H1 (cell line): ENCODE measurements around the gene OSGEPL1.

Experiments used
- CHD1 ChIP-seq: IDR thresholded peaks from 2 replicates; pipeline ENCODE4 v1.6.1; 2012; ENCODE audit warnings: low read depth, low read length, improper control_type of control experiment
- EP300 ChIP-seq, 2 experiments: IDR thresholded peaks; 1 replicate in 1 of 2; 2 replicates in 1 of 2; pipeline ENCODE4 v1.6.1; 2011 to 2012; ENCODE audit warnings: low read depth in 2 of 2, low read length in 2 of 2, mild to moderate bottlenecking in 2 of 2, borderline replicate concordance in 1 of 2, inconsistent platforms in 1 of 2, moderate library complexity in 1 of 2
- EZH2 ChIP-seq: fragments of 200-600 bp; sonication (generic); IDR thresholded peaks from 2 replicates; pipeline ENCODE4 v1.7.1; 2012; ENCODE audit warnings: low read depth, mild to moderate bottlenecking, moderate library complexity, low read length, inconsistent platforms; ENCODE audit not compliant: severe bottlenecking
- KDM1A ChIP-seq: fragments of 200-600, 300-600 bp; sonication (generic); IDR thresholded peaks from 2 replicates; pipeline ENCODE4 v1.7.1; 2016; ENCODE audit warnings: mild to moderate bottlenecking, low read length, borderline replicate concordance
- KDM5A ChIP-seq: fragments of 200-600 bp; IDR thresholded peaks from 2 replicates; pipeline ENCODE4 v1.7.1; 2012; ENCODE audit warnings: mild to moderate bottlenecking, low read length, inconsistent platforms, mixed read lengths
- PHF8 ChIP-seq: fragments of 200-600 bp; sonication (generic); conservative IDR thresholded peaks from 2 replicates; pipeline ENCODE4 v1.7.1; 2012; ENCODE audit warnings: low read depth, mild to moderate bottlenecking, inconsistent platforms, low read length, moderate library complexity
- POLR2A ChIP-seq, 2 experiments: IDR thresholded peaks; 1 replicate in 1 of 2; 2 replicates in 1 of 2; pipeline ENCODE4 v1.6.1; 2011; ENCODE audit warnings: low read depth in 2 of 2, low read length in 2 of 2, mild to moderate bottlenecking in 2 of 2; ENCODE audit errors: control extremely low read depth in 1 of 2
- POU5F1 ChIP-seq: IDR thresholded peaks from 2 replicates; pipeline ENCODE4 v1.6.1; 2011; ENCODE audit warnings: low read depth, mild to moderate bottlenecking, low read length, moderate library complexity
- RAD21 ChIP-seq, 2 experiments: IDR thresholded peaks in 1 of 2; conservative IDR thresholded peaks in 1 of 2; 2 replicates each; pipeline ENCODE4 v1.6.1; 2011; ENCODE audit warnings: low read depth in 2 of 2, low read length in 2 of 2, improper control_type of control experiment in 1 of 2, inconsistent platforms in 1 of 2, mild to moderate bottlenecking in 1 of 2, moderate library complexity in 1 of 2
- SUZ12 ChIP-seq: fragments of 200-600 bp; sonication (generic); IDR thresholded peaks from 2 replicates; pipeline ENCODE4 v1.6.1; 2012; ENCODE audit warnings: mild to moderate bottlenecking, inconsistent platforms, low read length, moderate library complexity, mixed read lengths
- TAF1 ChIP-seq: IDR thresholded peaks from 2 replicates; pipeline ENCODE4 v1.6.1; 2011; ENCODE audit warnings: mild to moderate bottlenecking, low read depth, low read length
- TAF7 ChIP-seq: optimal IDR thresholded peaks from 2 replicates; pipeline ENCODE3; 2011; ENCODE audit warnings: low read depth, mild to moderate bottlenecking, inconsistent platforms, low read length, moderate library complexity, borderline replicate concordance
- TF ChIP-seq, protein P1 (sequence below), 3 experiments: IDR thresholded peaks; 1 replicate in 2 of 3; 2 replicates in 1 of 3; pipeline versions ENCODE4 v1.5.1 to v1.6.1; 2011; ENCODE audit warnings: low read length in 3 of 3, mild to moderate bottlenecking in 3 of 3, inconsistent platforms in 2 of 3, low read depth in 1 of 3, moderate library complexity in 1 of 3; ENCODE audit not compliant: insufficient read depth in 1 of 3; ENCODE audit errors: control extremely low read depth in 1 of 3
- TF ChIP-seq, protein P2 (sequence below): IDR thresholded peaks from 2 replicates; pipeline ENCODE4 v1.6.1; 2012; ENCODE audit warnings: inconsistent platforms

DNA sequence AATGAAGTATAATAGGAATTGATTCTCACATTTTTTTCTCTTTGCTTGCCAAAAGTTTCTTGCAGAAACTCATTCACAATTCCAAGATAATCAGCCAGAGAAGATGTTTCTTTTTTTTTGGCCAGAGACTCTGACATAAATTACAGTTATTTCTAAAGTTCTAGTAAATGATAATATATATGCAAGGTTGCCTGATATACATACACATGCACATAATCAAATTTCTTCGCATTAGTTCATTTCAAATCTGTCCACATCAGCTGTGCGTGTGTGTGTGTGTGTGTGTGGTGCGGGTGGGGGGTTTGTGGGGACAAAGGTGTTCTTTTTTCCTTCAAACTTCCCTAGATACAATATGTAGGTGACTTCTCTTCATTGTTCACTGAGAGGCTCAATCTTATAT, 33.2 kb downstream of the OSGEPL1 start:
- TF ChIP-seq, protein P1, sequence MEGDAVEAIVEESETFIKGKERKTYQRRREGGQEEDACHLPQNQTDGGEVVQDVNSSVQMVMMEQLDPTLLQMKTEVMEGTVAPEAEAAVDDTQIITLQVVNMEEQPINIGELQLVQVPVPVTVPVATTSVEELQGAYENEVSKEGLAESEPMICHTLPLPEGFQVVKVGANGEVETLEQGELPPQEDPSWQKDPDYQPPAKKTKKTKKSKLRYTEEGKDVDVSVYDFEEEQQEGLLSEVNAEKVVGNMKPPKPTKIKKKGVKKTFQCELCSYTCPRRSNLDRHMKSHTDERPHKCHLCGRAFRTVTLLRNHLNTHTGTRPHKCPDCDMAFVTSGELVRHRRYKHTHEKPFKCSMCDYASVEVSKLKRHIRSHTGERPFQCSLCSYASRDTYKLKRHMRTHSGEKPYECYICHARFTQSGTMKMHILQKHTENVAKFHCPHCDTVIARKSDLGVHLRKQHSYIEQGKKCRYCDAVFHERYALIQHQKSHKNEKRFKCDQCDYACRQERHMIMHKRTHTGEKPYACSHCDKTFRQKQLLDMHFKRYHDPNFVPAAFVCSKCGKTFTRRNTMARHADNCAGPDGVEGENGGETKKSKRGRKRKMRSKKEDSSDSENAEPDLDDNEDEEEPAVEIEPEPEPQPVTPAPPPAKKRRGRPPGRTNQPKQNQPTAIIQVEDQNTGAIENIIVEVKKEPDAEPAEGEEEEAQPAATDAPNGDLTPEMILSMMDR (IDR thresholded peaks at IDR 0.05; ENCODE audit: control extremely low read depth in 1 of 3, insufficient read depth in 1 of 3, low read depth in 1 of 3, low read length in 3 of 3) = no peak
- TF ChIP-seq, protein P2, sequence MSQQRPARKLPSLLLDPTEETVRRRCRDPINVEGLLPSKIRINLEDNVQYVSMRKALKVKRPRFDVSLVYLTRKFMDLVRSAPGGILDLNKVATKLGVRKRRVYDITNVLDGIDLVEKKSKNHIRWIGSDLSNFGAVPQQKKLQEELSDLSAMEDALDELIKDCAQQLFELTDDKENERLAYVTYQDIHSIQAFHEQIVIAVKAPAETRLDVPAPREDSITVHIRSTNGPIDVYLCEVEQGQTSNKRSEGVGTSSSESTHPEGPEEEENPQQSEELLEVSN = no peak
- TF ChIP-seq CHD1 (no peak), KDM1A (no peak), TAF1 (no peak), EZH2 (no peak), POU5F1 (no peak), TAF7 (no peak), POLR2A (IDR thresholded peaks at IDR 0.05; ENCODE audit: control extremely low read depth in 1 of 2, low read depth in 2 of 2, low read length in 2 of 2) (no peak), SUZ12 (no peak), EP300 (IDR thresholded peaks at IDR 0.05; ENCODE audit: borderline replicate concordance in 1 of 2, low read depth in 2 of 2, low read length in 2 of 2) (no peak), PHF8 (no peak), RAD21 (IDR thresholded peaks at IDR 0.05 in 1 of 2, conservative IDR thresholded peaks at IDR 0.05 in 1 of 2; ENCODE audit: low read depth in 2 of 2, low read length in 2 of 2) (no peak), KDM5A (no peak)
